Activated naive CD8-positive, alpha-beta T cell treated with anti-CD3 and anti-CD28 coated beads, Interleukin-2, amount 50 U/mL, for 24 hours (primary cell): ENCODE data around the gene KCNJ13.

Experiments
- ATAC-seq: fragments of 150-1000 bp; cut with Tn5 transposase; one replicate; pipeline ENCODE4 v1.10.0; 2021
- DNase-seq: peaks from one replicate; pipeline ENCODE4 v3.0.0; 2021
- H3K27ac Mint-ChIP-seq: one replicate; pipeline ENCODE4 v1.8.0; 2021; ENCODE audit warnings: mild to moderate bottlenecking, mixed read lengths
- H3K27me3 Mint-ChIP-seq: one replicate; pipeline ENCODE4 v1.8.0; 2021; ENCODE audit warnings: mixed read lengths
- H3K36me3 Mint-ChIP-seq: one replicate; pipeline ENCODE4 v1.8.0; 2021; ENCODE audit warnings: low read depth, mixed read lengths
- H3K4me1 Mint-ChIP-seq: one replicate; pipeline ENCODE4 v1.8.0; 2021; ENCODE audit warnings: mixed read lengths
- H3K4me3 Mint-ChIP-seq: one replicate; pipeline ENCODE4 v1.8.0; 2021; ENCODE audit warnings: mild to moderate bottlenecking, moderate library complexity, mixed read lengths
- H3K9me3 Mint-ChIP-seq: one replicate; pipeline ENCODE4 v1.8.0; 2021; ENCODE audit warnings: mixed read lengths

Gene KCNJ13

DNA sequence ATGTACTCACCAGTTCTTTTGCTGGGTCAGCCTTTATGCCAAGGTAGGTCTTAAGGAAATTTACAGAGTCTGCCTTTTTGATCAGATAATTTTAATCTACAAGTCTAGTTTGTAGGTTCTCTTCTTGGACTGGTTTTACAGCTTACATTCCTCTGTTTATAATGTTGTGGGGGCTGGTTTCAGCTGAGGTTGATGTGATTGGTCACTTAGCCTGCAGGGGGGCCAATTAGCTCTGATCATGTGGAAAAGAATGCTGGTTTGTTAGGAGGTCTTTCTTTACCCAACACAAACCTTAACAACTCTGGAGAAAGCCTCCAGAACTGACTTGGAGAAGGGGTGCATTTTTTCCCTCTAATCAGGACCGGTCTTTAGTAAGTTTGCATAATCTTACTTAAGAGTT is at the start of gene KCNJ13:
TSS of gene KCNJ13 (minus strand) at position 131 of the 400 bp plus-strand sequence. CDS start 5,203 bp downstream, outside the sequence.
- Mint-ChIP-seq H3K36me3 (peaks cover 18% of the 10 kb centered on the region), H3K27me3 (no peaks in the 10 kb centered on the region)

DNA sequence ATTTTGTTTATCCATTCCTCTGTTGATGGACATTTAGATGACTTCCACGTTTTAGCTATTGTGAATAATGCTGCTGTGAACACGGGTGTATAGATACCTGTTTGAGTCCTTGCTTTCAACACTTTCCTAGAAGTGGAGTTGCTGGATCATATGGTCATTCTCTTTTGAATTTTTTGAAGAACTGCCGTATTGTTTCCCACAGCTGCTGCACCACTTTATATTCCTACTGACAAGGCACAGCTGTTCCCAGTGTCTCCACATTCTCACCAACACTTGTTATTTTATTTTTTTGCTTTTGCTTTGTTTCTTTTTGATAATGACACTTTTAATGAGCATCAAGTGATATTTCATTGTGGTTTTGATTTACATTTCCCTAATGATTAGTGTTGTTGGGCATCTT is 41.4 kb upstream of the KCNJ13 start:
- no peak for ATAC-seq
- Mint-ChIP-seq H3K27ac (no peak overlapping the region), H3K27me3 (no peaks in the 10 kb centered on the region), H3K36me3 (peaks cover 38% of the 10 kb centered on the region), H3K9me3 (no peaks in the 10 kb centered on the region), H3K4me1 (peaks cover 3% of the 10 kb centered on the region), H3K4me3 (no peak overlapping the region)
- no peak for DNase-seq

More for the DNA sequence above, at the start of gene KCNJ13:
- ATAC-seq: no peak
- H3K4me3 Mint-ChIP-seq: no peak within 1 kb of the TSS
- DNase-seq: no peak
- H3K9me3 Mint-ChIP-seq: no peaks in the 10 kb centered on the region
- H3K27ac Mint-ChIP-seq: no peak within 1 kb of the TSS
- H3K4me1 Mint-ChIP-seq: peaks cover 18% of the 10 kb centered on the region

GRCh38 chr2:232816657-232817056 is 40.3 kb upstream of the KCNJ13 start:
- H3K27ac Mint-ChIP-seq: no peak overlapping the region

GRCh38 chr2:232815569-232815968 is 39.2 kb upstream of the KCNJ13 start:
- H3K4me3 Mint-ChIP-seq: no peak overlapping the region
- H3K27me3 Mint-ChIP-seq: no peaks in the 10 kb centered on the region
- H3K36me3 Mint-ChIP-seq: peaks cover 39% of the 10 kb centered on the region
- no peaks in the 10 kb centered on the region for H3K9me3 Mint-ChIP-seq
- H3K4me1 Mint-ChIP-seq: peaks cover 3% of the 10 kb centered on the region
- H3K27ac Mint-ChIP-seq: no peak overlapping the region
- DNase-seq: no peak
- ATAC-seq: no peak

More at GRCh38 chr2:232816657-232817056, 40.3 kb upstream of the KCNJ13 start:
- DNase-seq (no peak), ATAC-seq (no peak)
- Mint-ChIP-seq H3K36me3 (peaks cover 35% of the 10 kb centered on the region), H3K9me3 (no peaks in the 10 kb centered on the region), H3K4me1 (peaks cover 3% of the 10 kb centered on the region), H3K27me3 (no peaks in the 10 kb centered on the region), H3K4me3 (no peak overlapping the region)

- H3K4me3 Mint-ChIP-seq: no peak overlapping the region
- H3K27me3 Mint-ChIP-seq: no peaks in the 10 kb centered on the region
- no peaks in the 10 kb centered on the region for H3K9me3 Mint-ChIP-seq
- no peaks in the 10 kb centered on the region for H3K4me1 Mint-ChIP-seq
- ATAC-seq: no peak
- H3K27ac Mint-ChIP-seq: no peak overlapping the region
- DNase-seq: no peak
- peaks cover 42% of the 10 kb centered on the region for H3K36me3 Mint-ChIP-seq
Measured at GRCh38 chr2:232810444-232810843, 34.1 kb upstream of the KCNJ13 start.

GRCh38 chr2:232809349-232810124 is 33.2 kb upstream of the KCNJ13 start:
- H3K9me3 Mint-ChIP-seq: no peaks in the 10 kb centered on the region
- peaks cover 49% of the 10 kb centered on the region for H3K36me3 Mint-ChIP-seq
- H3K4me1 Mint-ChIP-seq: no peaks in the 10 kb centered on the region
- H3K27me3 Mint-ChIP-seq: no peaks in the 10 kb centered on the region
- no peak overlapping the region for H3K4me3 Mint-ChIP-seq
- ATAC-seq (no peak), DNase-seq (no peak)
- no peak overlapping the region for H3K27ac Mint-ChIP-seq

DNA sequence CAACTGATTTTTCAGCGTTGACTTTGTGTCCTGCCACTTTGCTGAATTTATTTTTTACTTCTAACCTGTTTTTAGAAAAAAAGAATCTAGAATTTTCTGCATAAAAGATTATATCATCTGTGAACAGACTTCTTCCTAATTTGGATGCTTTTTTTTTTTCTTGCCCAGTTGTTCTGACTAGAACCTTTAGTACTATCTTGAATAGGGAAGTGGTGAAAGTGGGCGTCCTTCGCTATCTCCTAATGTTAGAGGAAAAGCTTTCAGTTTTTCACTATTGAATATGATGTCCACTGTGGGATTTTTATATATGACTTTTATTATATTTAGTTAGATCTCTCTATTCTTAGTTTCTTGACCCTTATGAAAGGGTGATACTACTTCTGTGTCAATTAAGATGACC is 25.7 kb upstream of the KCNJ13 start:
- Mint-ChIP-seq H3K27me3 (no peaks in the 10 kb centered on the region), H3K9me3 (peaks cover 12% of the 10 kb centered on the region), H3K4me3 (no peak overlapping the region), H3K36me3 (peaks cover 64% of the 10 kb centered on the region), H3K27ac (no peak overlapping the region), H3K4me1 (no peaks in the 10 kb centered on the region)
- DNase-seq (no peak), ATAC-seq (no peak)

DNA sequence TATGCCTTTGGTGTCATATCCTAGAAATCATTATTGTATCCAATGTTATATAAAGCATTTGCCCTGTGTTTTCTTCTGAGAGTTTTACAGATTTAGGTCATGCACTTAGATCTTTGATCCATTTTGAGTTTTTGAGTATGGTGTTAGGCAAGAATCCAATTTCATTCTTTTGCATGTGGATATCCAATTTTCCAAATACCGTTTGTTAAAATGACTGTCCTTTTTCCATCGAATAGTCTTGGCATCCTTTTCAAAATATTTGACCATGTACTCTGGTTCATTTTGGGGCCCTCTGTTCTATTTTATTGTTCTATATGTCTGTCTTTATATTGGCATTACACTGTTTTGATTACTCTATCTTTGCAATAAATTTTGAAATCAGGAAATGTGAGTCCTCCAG is 23.8 kb upstream of the KCNJ13 start:
- H3K4me1 Mint-ChIP-seq: no peaks in the 10 kb centered on the region
- no peak for ATAC-seq
- H3K27ac Mint-ChIP-seq: no peak overlapping the region
- H3K4me3 Mint-ChIP-seq: no peak overlapping the region
- no peak for DNase-seq
- H3K27me3 Mint-ChIP-seq: no peaks in the 10 kb centered on the region
- H3K36me3 Mint-ChIP-seq: peaks cover 64% of the 10 kb centered on the region
- H3K9me3 Mint-ChIP-seq: peaks cover 12% of the 10 kb centered on the region

DNA sequence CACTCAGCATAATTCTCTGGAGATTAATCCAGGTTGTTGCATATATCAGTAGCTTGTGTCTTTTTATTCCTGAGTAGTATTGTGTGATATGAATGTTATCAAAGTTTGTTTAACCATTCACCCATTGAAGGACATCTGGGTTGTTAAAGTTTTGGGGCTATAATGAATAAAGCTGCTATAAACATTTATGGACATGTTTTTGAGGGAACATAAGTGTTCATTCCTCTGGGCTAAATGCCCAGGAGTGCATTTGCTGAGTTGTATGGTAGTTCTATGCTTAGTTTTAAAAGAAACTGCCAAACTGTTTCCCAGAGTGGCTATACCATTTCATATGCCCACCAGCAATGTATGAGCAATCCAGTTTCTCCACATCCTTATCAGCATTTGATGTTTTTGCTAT is 21.8 kb upstream of the KCNJ13 start:
- Mint-ChIP-seq H3K27me3 (no peaks in the 10 kb centered on the region), H3K27ac (no peak overlapping the region), H3K4me1 (no peaks in the 10 kb centered on the region), H3K9me3 (peaks cover 12% of the 10 kb centered on the region), H3K4me3 (no peak overlapping the region), H3K36me3 (peaks cover 52% of the 10 kb centered on the region)
- no peak for ATAC-seq
- no peak for DNase-seq

DNA sequence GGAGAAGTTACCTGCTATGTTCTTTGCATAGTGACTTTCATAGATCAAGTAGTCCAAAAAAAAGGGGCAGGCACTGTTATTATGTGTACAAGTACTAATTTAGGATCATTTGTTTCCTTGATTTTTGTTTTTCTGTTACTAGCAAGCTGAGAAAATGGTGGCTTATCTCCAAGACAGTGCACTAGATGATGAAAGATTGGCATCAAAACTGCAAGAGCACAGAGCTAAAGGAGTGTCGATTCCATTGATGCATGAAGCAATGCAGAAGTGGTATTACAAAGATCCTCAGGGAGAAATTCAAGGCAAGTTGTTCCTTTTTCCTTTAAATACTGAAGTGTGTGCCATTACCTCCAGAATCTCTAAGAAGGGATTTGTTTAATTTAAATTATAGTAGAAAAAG is 19.6 kb upstream of the KCNJ13 start:
- Mint-ChIP-seq H3K4me3 (no peak overlapping the region), H3K27ac (no peak overlapping the region), H3K4me1 (no peaks in the 10 kb centered on the region), H3K36me3 (peaks cover 47% of the 10 kb centered on the region), H3K9me3 (no peaks in the 10 kb centered on the region), H3K27me3 (no peaks in the 10 kb centered on the region)
- DNase-seq (no peak), ATAC-seq (no peak)

DNA sequence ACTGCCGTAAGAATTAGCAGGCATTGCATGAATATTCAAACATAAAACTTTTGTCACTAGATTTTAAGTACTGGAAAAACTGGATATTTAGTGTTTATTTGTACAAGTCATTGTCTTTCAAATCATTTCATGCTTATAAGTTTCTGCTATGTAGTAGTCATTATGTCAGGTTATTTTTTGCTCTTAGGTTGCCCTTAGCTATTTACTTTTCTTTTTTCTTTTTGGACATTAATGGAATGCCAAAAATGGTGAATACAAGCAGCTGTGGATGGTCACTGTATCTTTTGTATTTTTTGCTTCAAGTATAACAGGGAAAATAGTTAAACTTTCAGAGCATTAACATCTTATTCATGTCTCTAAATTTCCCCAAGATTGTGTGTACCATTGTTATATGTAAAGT is 18.6 kb upstream of the KCNJ13 start:
- Mint-ChIP-seq H3K9me3 (no peaks in the 10 kb centered on the region), H3K36me3 (peaks cover 44% of the 10 kb centered on the region), H3K4me1 (no peaks in the 10 kb centered on the region), H3K4me3 (no peak overlapping the region), H3K27me3 (no peaks in the 10 kb centered on the region), H3K27ac (no peak overlapping the region)
- no peak for ATAC-seq
- DNase-seq: no peak

- ATAC-seq: no peak
- peaks cover 45% of the 10 kb centered on the region for H3K36me3 Mint-ChIP-seq
Measured at GRCh38 chr2:232793271-232793670, 16.9 kb upstream of the KCNJ13 start.

GRCh38 chr2:232791518-232791917 is 15.2 kb upstream of the KCNJ13 start:
- DNase-seq: no peak
- Mint-ChIP-seq H3K27ac (no peak overlapping the region), H3K36me3 (peaks cover 46% of the 10 kb centered on the region), H3K4me1 (no peaks in the 10 kb centered on the region), H3K4me3 (no peak overlapping the region), H3K27me3 (no peaks in the 10 kb centered on the region), H3K9me3 (no peaks in the 10 kb centered on the region)
- no peak for ATAC-seq

More at GRCh38 chr2:232793271-232793670, 16.9 kb upstream of the KCNJ13 start:
- H3K27me3 Mint-ChIP-seq: no peaks in the 10 kb centered on the region
- H3K4me3 Mint-ChIP-seq: no peak overlapping the region
- no peaks in the 10 kb centered on the region for H3K9me3 Mint-ChIP-seq
- H3K27ac Mint-ChIP-seq: no peak overlapping the region
- DNase-seq: no peak
- H3K4me1 Mint-ChIP-seq: no peaks in the 10 kb centered on the region

DNA sequence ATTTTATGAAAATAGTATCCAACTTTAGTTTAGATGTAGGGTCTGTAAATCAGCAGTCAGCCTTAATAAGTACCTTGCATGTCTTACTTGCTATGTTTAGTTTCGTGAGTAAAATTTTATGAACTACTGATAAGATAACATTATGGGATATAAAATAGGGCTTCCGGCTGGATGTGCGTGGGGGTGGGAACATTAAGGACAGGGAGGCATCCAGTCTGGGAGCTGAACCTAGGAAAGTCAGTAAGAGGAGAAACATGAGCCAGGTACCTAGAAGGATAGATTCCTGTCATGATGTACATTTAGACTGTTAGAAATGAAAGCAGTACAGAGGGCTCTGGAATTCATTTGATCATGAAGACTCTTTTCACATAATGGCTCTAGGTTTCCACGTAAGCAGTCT is 12.7 kb upstream of the KCNJ13 start:
- Mint-ChIP-seq H3K27me3 (no peaks in the 10 kb centered on the region), H3K4me3 (no peak overlapping the region), H3K4me1 (peaks cover 4% of the 10 kb centered on the region), H3K9me3 (no peaks in the 10 kb centered on the region), H3K36me3 (peaks cover 50% of the 10 kb centered on the region), H3K27ac (no peak overlapping the region)
- DNase-seq (no peak), ATAC-seq (no peak)

DNA sequence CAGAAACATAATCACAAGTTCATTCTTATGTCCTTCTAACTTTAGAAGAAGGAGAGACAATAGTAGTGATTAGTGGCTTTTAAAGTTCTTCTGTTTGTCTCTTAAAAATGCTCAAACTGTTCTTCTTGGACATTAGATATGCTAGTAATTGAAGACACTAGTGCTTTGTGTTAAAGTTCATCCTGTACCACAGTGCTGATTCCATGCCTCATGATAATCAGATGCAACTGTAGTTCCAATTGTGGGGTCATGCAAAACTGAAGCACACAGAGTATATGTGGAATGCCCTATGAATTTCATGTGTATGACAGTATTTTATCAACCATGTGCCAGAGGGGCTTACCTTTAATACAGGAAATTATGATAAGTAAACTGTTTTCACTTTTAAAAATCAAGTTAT is 11.4 kb upstream of the KCNJ13 start:
- Mint-ChIP-seq H3K27ac (no peak overlapping the region), H3K4me1 (peaks cover 4% of the 10 kb centered on the region), H3K4me3 (no peak overlapping the region), H3K27me3 (no peaks in the 10 kb centered on the region), H3K36me3 (peaks cover 53% of the 10 kb centered on the region), H3K9me3 (no peaks in the 10 kb centered on the region)
- DNase-seq (no peak), ATAC-seq (no peak)

GRCh38 chr2:232783278-232783677 is 6.9 kb upstream of the KCNJ13 start:
- no peaks in the 10 kb centered on the region for H3K27me3 Mint-ChIP-seq
- ATAC-seq: no peak
- no peak for DNase-seq
- H3K4me1 Mint-ChIP-seq: peaks cover 12% of the 10 kb centered on the region
- H3K36me3 Mint-ChIP-seq: peaks cover 28% of the 10 kb centered on the region
- no peaks in the 10 kb centered on the region for H3K9me3 Mint-ChIP-seq
- no peak overlapping the region for H3K4me3 Mint-ChIP-seq
- H3K27ac Mint-ChIP-seq: no peak overlapping the region
